ENCODE data around the gene SRSF8. TPM values are rescaled to one million over a fixed set of nuclear protein-coding genes. Genes with fewer than 3 reads are reported as not detected.
A peak's percentile ranks its signal among the peaks of the same experiment; 100 is the strongest.

Gene SRSF8
- total RNA-seq, 4 donors from 2014 or later, result 20.1 to 37.4 (median 22.2) TPM

- no peaks in the 10 kb centered on the region for H3K9me3 ChIP-seq
- no peak overlapping the region for H3K4me3 ChIP-seq
- H3K27me3 ChIP-seq, result no peaks in the 10 kb centered on the region
- intact Hi-C loops (cut with DNase I), result no loop called here
- TF ChIP-seq POLR2A (IDR thresholded peaks at IDR 0.05), result no peak
- TF ChIP-seq, protein P1, sequence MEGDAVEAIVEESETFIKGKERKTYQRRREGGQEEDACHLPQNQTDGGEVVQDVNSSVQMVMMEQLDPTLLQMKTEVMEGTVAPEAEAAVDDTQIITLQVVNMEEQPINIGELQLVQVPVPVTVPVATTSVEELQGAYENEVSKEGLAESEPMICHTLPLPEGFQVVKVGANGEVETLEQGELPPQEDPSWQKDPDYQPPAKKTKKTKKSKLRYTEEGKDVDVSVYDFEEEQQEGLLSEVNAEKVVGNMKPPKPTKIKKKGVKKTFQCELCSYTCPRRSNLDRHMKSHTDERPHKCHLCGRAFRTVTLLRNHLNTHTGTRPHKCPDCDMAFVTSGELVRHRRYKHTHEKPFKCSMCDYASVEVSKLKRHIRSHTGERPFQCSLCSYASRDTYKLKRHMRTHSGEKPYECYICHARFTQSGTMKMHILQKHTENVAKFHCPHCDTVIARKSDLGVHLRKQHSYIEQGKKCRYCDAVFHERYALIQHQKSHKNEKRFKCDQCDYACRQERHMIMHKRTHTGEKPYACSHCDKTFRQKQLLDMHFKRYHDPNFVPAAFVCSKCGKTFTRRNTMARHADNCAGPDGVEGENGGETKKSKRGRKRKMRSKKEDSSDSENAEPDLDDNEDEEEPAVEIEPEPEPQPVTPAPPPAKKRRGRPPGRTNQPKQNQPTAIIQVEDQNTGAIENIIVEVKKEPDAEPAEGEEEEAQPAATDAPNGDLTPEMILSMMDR (IDR thresholded peaks at IDR 0.05), result no peak
- 81 to 90% methylated on average over 3 of the region's 3 CpGs for WGBS, 2 donors
- no peaks in the 10 kb centered on the region for H3K36me3 ChIP-seq
- peaks cover 3 to 10% (median 8%) of the 10 kb centered on the region in 3 donors for H3K4me1 ChIP-seq
- no peak for DNase-seq
- no peak overlapping the region for H3K27ac ChIP-seq
Measured at GRCh38 chr11:95085117-95085816, 18.5 kb downstream of the SRSF8 start.

GRCh38 chr11:95086151-95086550 is 19.4 kb downstream of the SRSF8 start:
- intact Hi-C loops (cut with DNase I), result no loop called here
- peaks cover 10 to 19% (median 16%) of the 10 kb centered on the region in 3 donors for H3K4me1 ChIP-seq

DNA sequence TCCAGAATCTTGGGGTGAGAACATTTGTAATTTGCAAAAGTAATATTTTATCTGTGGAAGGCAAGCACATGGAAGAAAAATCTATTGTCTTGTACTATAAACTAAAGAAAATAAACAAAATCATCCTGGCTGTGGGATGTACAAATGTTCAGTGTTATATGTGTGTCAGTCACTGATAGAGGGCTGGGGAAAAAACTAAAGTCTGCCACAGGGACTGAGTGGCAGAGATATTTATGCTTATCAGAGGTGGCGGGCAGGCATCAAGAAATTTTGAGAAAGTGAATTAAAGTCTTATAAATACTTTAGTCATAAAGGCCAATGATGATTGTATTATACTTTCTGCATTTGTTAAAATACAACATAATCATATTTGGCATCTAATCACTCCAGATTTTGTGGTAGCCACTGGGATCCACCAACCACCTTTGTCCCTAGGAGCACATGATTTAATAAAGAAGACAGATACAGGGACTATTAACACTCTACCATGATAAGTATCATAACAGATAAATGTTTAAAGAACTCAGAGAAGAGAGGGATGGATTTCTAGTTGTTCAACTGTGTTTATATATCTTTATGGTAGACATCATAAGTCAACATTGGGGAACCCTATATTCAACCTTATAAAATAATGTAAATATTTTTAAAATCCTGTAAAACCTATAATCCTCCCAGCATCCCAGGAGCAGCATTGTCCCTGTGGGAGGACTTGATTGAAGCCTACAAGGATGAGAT is 20.3 kb downstream of the SRSF8 start:
- H3K36me3 ChIP-seq, result no peaks in the 10 kb centered on the region
- peaks cover 15 to 27% (median 19%) of the 10 kb centered on the region in 3 donors for H3K4me1 ChIP-seq
- H3K27ac ChIP-seq, result no peak overlapping the region
- intact Hi-C loops (cut with DNase I), result no loop called here
- no peaks in the 10 kb centered on the region for H3K9me3 ChIP-seq
- no peak for DNase-seq
- TF ChIP-seq, protein P1 (IDR thresholded peaks at IDR 0.05), result no peak
- TF ChIP-seq POLR2A (IDR thresholded peaks at IDR 0.05), result no peak
- H3K27me3 ChIP-seq, result no peaks in the 10 kb centered on the region
- WGBS, 2 donors, result 100% methylated on average over 1 of the region's 1 CpG
- H3K4me3 ChIP-seq, result no peak overlapping the region

More at GRCh38 chr11:95086151-95086550, 19.4 kb downstream of the SRSF8 start:
- 80 to 93% methylated on average over 2 of the region's 2 CpGs for WGBS, 2 donors
- TF ChIP-seq, protein P1 (IDR thresholded peaks at IDR 0.05), result no peak
- no peak for TF ChIP-seq POLR2A (IDR thresholded peaks at IDR 0.05)
- H3K27me3 ChIP-seq, result no peaks in the 10 kb centered on the region
- no peak for DNase-seq
- no peak overlapping the region for H3K27ac ChIP-seq
- H3K36me3 ChIP-seq, result no peaks in the 10 kb centered on the region
- H3K9me3 ChIP-seq, result no peaks in the 10 kb centered on the region
- no peak overlapping the region for H3K4me3 ChIP-seq

DNA sequence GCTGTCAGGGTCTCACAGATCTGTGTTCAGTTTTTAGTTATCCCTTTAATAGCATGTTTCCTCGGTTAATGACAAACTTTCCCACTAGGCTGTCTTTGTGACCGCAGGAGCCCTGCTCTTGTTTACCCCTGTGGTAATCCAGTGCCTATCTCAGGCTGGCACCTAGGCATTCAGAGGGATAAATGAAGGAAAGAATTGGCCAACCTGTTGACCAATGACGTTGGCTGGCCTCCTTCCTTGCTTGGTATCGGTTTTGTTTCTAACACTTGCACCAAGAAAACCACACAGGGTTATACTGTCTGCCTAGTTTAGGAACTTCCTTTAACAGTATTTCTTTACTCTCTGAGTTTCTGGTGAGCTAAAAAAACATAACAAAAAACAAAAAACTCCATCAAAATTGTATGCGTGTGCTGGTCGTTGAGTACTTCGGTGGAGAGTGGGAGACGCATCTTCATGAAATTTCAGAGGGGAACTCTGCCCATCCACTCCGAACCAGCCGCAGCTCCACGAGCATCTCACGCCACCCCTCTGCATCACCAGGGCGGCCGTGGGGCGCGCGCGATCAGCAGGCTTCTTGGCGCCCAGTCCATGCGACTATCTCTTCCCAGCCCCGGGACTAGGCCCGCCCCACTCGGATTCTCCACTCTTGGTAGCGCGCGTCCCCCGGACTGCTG is 22.4 kb downstream of the SRSF8 start:
- intact Hi-C loops (cut with DNase I), result no loop called here
- 11% methylated on average over 18 to 22 of the region's 27 CpGs for WGBS, 2 donors

More for the DNA sequence above, 22.4 kb downstream of the SRSF8 start:
- Histone ChIP-seq H3K27ac (peak overlapping the region; percentile 95 to 99 (median 98)), H3K9me3 (no peaks in the 10 kb centered on the region), H3K4me3 (peak overlapping the region; percentile 75 to 97 (median 95)), H3K36me3 (peaks cover 0 to 5% (median 0%) of the 10 kb centered on the region in 3 donors), H3K4me1 (peaks cover 19 to 47% (median 30%) of the 10 kb centered on the region in 3 donors), H3K27me3 (no peaks in the 10 kb centered on the region)
- no peak for DNase-seq
- no peak for TF ChIP-seq POLR2A (IDR thresholded peaks at IDR 0.05)
- TF ChIP-seq, protein P1 (IDR thresholded peaks at IDR 0.05), result no peak
